ENCODE measurements around the gene NECAP2. TPM values are rescaled to one million over a fixed set of nuclear protein-coding genes. Genes with fewer than 3 reads are reported as not detected.

The NECAP2 gene
- total RNA-seq = 10 to 100 TPM; 62.6 to 64.4 TPM

GRCh38 chr1:16440470-16441281 is at the start of gene NECAP2:
Gene NECAP2, plus strand, starts transcription at chr1:16440724. Its CDS starts 38 bp downstream, at chr1:16440762.

GRCh38 chr1:16436946-16437474 is 3.5 kb upstream of the NECAP2 start, which contains the start of gene SPATA21:
Gene SPATA21, minus strand, starts transcription at chr1:16437424. Its CDS starts 6,053 bp downstream, at chr1:16431371.

Other genes with a start within 250 kb of the NECAP2 start
- gene ARHGEF19, start 228.1 kb upstream of the NECAP2 start, total RNA-seq = 1 to 10 TPM; 5.2 to 5.3 TPM
- 1 to 10 TPM; 5.7 to 7.2 TPM for gene CPLANE2, start 203.5 kb upstream of the NECAP2 start, total RNA-seq
- gene FBXO42, start 88.2 kb upstream of the NECAP2 start, total RNA-seq = 10 to 100 TPM; 12.3 to 16.9 TPM
- 10 to 100 TPM; 64.0 to 70.6 TPM for gene SZRD1, start 73.5 kb upstream of the NECAP2 start, total RNA-seq
- gene SPATA21, start 3.3 kb upstream of the NECAP2 start, total RNA-seq = not detected
- under 1 TPM; under 0.01 TPM for gene RNU1-1, start 73.6 kb downstream of the NECAP2 start, total RNA-seq
- 10 to 100 TPM; 16.5 to 28.6 TPM for gene NBPF1, start 172.8 kb downstream of the NECAP2 start, total RNA-seq
- under 1 TPM; under 0.01 TPM for gene RNU1-3, start 226.2 kb downstream of the NECAP2 start, total RNA-seq

Data from melanocyte of skin (primary cell).